HG02588 (cell line): Measurements from ENCODE around the gene INPP4B.
"Not testable (repeated sequence)": the region's sequence is repeated elsewhere in the genome, so short reads cannot be mapped to it uniquely, and the experiment has no call there.

Experiments used
- ATAC-seq: cut with Tn5 transposase; IDR thresholded peaks from one replicate; pipeline ENCODE4 v1.9.1; 2021; ENCODE audit warnings: mild to moderate bottlenecking, moderate library complexity; ENCODE audit not compliant: unreplicated experiment

Gene INPP4B

DNA sequence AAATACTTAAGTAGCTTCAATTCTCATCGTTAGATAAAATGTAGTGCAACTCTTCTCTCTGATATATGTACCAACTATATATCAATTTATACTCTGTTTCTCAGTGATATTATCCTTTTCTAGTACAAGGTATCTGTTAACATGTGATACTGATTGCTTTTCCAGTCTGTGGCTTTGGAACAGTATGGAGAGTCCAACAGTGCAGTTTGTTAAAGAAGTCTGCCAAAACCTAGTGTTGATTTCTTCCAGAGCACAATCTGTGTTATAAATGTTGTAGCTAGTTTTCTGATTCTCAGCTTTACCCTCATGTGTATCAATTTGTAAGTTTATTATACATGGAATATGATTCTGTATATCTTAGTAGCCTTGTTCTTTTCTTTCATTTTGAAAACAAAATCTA lies 744.7 kb downstream of the INPP4B start:
- no peak for ATAC-seq

DNA sequence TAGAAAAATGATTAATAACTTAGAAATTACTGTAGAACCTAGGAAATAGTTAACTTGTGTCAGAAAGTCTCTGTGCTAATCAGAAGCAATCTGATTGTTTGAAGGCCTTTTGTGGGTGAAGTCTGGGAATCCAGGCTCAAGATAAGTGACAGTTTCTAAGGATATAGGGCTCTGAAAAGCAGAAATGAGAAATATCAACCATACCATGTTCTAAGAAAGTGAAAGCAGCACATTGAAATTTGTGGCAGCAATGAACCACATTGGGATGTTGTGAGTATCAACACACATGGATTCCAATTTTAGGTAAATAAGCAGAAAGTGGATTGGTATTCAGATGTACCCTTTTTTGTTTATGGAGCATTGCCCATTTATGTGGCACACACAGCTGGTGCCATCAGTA lies 745.2 kb downstream of the INPP4B start:
- ATAC-seq = no peak

DNA sequence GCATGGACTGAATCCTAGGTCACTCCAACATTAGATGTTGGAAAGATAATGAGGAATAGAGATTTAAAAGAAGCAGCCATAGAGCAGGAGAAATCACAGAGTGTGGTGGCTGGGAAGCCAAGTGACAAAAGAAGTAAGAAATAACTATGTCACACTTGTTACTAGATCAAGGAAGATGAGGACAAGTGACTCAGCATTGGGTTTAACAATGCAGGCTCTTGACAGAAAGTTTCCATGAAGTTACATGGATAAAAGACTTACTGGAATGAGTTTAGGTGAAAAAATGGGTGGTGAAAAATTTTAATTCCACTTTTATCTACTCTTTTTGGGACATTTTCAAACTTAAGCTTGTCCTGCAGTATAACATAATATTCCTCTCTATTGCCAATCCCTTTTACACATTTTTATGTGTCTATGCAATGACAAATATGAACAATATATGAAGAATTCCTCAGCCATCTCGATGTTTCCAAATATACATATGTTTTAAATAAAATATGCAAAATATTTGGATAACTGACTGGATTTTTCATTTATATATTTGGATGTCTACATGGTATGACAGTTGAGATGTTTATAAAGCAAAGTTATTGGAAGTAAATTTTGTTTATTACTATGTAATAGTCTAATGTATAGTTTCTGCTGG lies 747.1 kb downstream of the INPP4B start:
- no peak for ATAC-seq

DNA sequence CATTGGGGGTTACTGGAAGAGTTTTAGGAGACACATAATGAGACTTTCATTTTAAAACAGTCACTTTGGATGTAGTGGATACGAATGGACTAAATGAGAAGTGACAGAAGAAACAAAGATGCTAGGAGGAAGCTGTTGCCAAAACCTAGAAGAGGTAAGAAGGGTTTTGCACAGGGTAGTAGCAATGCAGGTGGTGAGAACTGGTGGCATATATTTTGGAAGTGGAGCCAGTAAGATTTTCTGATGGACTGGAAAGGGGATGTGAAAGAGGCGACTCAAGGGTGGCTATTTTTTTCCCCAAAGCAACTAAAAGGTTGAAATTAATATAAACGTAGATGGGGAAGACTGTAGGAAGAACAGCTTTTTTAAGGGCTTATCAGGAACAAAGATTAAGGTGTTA lies 747.7 kb downstream of the INPP4B start:
- ATAC-seq = no peak

DNA sequence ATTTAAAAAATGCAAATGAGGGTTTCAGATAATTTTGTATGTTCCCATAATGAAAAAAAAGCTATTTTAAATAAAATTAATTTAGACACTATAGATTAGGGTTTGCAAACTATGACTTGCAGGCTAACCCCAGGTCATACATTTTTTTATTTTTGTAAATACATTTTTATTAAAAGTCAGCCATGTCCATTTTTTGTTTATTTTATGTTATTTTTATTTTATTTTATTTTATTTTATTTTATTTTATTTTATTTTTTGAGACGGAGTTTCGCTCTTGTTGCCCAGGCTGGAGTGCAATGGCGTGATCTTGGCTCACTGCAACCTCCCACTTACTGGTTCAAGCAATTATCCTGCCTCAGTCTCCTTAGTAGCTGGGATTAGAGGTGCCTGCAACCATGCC lies 749.1 kb downstream of the INPP4B start:
- no peak for ATAC-seq

DNA sequence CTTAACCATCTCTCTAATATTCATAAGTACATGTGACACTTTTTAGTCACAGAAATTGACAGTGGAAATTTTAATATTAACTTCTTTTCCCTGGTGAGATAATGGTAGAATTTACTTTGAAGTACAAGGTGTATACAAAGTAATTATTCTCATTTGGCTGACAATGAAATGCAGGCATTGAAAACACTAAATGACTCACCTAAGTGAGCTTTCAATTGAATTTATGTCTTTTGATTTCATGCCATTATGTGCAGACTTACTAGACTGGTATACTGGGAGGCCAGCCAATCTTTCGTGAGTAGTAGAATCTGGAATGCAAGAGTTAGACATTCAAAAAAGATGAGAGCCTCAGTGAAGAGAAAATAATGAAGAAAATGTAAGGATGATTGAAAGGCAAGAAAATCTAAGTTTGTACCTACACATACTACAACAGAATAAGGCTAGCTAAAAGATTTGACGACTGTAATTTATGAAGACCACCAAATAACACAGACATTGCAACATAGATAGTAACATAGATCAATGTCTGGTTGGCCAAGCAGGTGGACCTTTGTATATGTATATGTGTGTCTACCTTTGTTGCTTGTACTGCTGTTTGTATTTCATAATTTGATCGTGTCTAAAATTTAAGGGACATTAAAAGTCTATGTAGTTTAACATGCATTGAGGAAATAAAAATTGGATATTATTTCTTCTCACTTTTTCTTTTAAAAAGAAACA lies 750.1 kb downstream of the INPP4B start:
- ATAC-seq = no peak

DNA sequence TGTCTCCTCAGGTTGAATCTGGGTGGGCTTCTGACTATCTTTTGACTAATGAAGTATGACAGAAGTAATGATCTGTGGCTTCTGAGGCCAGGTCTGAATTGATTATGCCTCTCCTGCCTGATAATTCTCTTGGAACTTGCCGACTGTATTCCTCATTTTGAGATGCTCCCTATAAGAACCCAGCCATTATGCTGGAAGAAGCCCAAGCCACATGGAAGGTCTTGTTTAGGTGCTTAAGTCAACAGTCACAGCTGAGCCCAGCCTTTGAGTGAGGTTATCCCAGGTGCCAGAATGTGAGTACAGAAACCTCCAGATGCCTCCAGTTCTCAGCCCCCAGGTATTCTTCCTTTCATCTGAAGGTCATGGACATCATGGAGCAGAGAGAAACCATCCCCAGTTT lies 753.2 kb downstream of the INPP4B start:
- no peak for ATAC-seq

DNA sequence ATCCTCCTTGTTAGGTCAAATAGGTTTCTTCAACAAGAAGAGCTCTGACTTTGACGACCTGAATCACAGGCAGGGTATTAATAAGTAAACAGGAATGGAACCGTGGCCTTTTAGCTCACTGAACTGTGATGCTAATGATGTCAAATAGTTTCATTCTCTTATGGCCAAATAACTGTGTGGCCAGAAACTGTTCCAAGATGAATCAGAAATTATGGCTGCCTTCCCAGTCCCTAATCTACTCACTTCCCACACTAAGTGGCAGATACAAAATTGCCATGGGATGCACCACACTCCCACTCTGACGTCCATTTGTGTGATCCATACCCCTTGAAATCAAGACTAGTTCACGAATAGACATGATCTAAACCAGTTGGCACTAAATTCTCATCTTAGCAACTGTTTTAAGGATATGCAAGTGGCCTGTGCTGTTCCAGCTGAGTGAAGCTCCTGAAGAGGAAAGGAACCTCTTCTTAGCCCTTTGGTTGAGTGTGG lies 754.4 kb downstream of the INPP4B start:
- no peak for ATAC-seq

DNA sequence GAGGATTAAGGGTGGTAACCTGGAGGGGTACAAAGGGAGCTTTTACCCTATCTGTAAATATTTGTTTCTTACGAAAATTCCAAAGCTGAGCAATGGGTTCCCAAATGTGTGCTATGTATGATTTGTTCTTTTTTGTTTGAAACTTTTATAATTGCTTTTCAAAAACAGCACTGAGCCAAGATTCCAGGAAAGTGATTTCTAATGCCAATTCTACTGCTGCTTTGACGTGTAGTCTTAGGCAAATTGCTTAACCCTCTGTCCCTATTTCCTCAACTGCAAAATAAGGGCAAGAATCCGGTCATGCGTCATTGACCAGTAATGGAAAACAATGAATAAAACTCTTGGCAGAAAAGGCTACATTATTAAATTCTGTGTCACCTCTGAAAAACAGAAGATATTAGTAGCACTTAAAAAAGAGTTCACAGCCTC lies 755.0 kb downstream of the INPP4B start:
- ATAC-seq = no peak

DNA sequence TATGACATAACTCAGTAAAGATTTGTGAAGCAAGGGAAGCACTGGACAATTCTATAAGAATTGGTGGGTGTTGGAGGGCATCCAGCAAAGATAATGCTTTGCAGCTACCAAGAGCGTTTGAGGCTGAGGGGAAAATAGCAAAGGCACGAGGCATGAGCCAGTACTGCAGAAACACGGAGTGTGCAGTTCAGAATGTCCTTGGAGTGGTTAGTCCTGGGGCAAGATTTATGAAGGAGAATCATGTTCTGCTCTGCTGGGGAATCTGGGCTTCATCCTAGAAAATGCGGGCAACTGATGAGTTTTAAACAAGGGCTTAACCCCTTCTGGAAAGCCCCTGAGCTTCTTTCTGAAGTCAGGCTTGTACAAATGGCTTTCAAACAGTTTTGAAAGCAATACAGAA lies 757.2 kb downstream of the INPP4B start:
- ATAC-seq = no peak

DNA sequence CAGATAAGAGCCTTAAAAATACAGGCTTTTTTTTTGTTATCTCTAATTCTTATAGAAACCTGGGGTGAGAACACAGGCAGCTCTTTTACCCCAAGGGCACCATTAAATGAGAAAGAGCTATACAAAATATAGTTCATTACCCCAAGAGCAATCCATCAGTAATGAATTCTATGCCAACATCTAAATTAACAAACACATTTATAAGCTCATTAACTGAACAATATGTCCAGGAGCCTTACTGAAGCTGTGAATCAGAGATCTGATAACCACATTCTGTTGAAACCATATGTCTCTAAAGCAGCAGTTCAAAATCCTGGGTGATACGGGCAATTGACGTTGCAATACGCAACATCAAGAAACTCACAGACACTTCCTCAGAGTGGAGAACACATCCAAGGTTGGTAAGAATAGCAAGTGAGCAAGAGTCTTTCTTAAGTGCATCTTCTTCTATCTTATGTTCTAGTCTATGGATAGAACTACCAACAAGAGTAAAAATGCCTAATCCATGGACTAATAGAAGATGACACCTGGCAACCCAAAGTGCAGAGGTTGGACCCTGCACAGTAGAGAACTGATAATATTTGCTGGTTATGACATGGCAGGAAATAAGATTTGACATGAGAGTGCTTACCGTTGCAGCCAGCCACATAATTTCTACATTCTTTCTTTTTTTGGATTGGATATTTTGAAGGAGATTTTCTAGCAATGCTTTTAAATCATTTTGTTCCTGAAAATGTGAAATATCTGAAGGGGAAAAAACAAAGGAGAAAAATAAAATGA lies 760.4 kb downstream of the INPP4B start:
- no peak for ATAC-seq

DNA sequence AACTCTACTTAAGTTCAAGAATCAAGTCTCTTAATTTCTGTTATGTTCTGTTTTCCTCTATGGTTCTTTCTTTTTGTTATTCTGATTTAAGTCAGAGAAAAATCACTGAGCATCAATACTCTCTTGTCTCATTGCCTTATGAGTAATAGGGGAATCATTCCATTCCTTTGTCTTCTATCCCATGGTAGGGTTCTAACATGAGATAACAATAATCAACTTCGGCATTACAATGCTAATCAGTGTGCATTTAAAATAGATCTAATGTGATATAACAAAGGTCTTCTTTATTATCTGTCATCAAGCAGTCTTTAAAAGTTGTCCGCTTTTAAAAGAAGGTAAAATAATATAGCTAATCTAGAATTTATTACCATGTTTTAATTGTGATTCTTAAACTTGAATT lies 762.8 kb downstream of the INPP4B start:
- ATAC-seq = no peak

DNA sequence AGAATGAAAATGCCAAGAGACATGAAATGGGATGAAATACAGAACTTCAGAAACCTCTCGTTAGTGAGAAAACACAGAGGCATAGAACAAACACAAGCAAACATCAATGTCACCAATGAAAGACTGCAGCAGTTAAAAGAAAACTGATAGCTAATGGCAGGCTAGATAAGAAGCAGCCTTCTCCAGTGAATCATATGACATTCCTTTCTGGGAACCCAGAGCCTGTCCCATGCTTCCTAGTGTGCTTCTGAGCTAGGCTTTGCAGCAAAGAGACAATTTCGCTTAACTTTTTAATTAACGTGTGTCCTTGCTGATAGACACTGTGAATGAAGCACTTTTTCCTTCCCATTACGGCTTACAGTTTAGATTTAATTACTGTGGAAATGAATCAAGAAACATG lies 765.1 kb downstream of the INPP4B start:
- ATAC-seq = no peak

DNA sequence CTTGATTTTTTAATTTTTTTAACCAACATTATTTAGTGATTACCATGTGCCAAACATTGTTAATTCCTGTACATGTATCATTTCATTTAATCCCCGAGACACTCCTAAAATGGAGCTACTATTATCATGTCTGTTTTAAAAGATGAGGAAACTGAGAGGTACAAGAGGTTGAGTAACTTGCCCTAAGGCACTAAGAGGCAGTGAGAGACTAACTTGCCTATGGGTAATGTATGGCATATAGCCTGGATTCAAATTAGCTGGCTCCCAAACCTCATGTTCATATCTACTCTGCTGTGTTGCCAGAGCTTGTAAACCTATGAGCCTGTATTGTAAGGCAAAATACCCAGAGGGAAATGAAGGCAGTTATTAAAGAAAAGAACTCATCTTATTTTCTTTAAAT lies 766.1 kb downstream of the INPP4B start:
- no peak for ATAC-seq

DNA sequence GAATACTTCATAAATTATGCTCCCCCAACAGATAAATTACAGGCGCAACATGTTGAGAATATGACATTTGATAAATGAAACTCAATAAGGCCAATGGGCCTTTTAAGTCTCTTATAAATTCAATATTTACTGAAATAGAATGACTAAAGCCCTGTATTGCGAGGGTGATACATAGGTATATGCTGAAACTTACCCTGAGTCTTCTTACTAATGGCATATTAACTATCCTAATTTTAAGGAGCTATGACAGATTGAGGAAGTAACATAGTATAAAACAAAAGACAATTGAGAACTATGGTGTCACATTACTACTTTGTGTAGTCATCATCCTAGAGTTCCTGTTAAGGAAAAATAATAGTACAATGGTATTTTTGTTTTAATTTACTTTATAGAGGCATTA lies 769.1 kb downstream of the INPP4B start:
- ATAC-seq = no peak

DNA sequence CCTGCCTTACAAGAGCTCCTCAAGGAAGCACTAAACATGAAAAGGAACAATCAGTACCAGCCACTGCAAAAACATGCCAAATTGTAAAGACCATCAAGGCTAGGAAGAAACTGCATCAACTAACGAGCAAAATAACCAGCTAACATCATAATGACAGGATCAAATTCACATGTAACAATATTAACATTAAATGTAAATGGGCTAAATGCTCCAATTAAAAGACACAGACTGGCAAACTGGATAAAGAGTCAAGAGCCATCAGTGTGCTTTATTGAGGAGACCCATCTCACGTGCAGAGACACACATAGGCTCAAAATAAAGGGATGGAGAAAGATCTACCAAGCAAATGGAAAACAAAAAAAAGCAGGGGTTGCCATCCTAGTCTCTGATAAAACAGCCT lies 777.8 kb downstream of the INPP4B start:
- ATAC-seq = not testable (repeated sequence)

DNA sequence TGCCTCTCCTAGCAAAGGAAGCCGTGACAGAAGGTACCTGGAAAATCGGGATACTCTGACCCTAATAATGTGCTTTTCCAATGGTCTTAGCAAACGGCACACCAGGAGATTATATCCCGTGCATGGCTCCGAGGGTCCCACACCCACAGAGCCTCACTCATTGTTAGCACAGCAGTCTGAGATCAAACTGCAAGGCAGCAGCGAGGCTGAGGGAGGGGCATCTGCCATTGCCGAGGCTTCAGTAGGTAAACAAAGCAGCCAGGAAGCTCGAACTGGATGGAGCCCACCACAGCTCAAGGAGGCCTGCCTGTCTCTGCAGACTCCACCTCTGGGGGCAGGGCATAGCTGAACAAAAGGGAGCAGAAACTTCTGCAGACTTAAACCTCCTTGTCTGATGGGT lies 779.5 kb downstream of the INPP4B start:
- not testable (repeated sequence) for ATAC-seq

DNA sequence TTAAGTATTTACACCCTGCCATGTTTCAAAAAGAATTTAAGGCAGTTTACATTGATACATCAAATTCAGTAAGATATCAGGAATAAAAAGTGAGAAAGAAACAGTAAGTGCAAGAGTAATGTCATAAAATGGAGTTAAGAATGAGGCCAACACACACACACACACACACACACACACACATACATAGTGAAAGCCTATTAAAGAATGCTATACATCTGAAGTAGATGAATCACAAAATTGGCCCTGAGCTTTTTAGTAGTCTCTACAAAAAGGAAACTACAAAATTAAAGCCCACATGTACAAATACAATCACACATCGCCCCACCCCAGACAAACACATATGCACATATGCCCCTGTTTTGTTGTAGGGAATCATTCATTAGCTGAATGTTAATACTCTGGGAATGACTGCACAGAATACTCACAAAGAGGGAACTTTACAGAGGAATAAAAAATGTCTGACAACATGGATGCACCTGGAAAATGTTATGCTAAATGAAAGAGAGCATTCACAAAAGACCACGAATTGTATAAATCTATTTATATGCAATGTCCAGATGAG lies 780.9 kb downstream of the INPP4B start:
- ATAC-seq = no peak

DNA sequence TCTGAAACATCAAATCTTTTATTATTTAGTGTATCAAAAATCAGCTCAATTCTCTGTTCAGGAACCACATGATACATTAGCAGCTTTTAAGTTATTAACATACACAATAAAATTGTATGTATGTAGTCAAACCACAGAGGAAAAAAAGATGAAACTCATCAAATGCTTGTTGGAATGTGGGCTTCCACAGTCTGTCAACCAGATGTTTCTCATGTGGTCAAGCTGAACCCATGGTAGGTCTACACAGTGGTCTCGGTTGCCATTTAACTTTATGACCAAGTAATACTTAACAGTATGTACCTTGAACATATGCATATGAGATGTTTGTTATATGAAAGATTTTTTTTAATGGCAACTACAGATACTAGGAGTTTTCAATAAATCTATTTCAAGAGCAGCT lies 781.9 kb downstream of the INPP4B start:
- ATAC-seq = no peak

DNA sequence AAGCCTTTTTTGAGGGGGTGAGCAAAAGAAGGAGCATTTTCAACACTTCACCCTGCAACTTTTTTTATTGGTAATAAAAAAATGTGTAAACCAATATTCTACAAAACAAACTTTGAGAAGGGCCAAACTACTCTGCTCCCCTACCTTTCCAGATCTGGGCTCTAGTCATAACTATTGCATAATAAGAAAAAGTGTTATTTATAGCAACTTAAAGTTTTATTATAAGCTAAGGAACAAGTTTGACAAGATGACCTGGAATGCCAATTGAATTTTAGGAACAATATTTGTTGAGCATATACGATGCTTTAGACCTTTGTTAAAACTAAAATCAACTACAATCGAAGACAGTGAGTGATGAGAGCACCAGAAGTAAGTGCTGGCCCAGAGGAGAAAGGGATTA lies 800.1 kb downstream of the INPP4B start:
- ATAC-seq = no peak

DNA sequence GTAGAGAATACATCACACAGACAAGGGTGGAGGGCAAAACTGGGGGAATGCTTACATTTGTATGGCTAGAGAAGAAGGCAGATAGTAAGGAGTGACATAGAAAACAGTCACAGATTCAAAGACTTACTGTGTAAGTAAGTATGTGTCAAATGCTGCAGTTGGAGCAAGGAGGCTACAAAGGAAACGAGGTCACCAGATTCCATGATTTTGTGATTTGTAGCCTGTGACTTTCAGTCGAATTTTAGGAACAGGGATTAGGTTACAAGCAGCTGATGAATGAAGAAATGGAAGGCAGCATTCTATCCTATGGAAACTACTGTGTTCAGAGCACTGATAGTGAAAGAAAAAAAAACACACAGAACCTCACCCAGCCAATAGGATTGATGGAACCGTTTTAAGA lies 801.8 kb downstream of the INPP4B start:
- ATAC-seq = no peak

DNA sequence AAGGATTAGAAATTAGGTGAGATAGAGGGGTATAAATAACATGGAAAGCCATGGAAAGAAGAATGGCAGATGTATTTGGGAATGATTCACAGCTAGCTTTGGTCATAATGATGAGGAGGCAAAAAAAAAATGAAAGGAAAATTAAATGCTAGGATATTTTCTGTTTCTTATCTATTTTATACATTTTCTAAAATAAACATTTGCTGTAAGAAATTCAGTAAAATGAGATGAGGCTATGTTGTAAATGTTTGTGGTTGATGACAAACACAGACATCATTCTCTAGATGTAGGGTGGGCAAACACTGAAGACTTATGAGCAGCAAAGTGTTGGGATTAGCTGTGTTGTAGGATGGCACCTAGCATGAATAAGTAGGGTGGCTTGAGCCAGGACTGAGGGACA lies 802.6 kb downstream of the INPP4B start:
- no peak for ATAC-seq
